HL-60 (cell line): ENCODE measurements around the gene IGSF22.

Source experiments
- CTCF ChIP-seq: IDR thresholded peaks from one replicate; pipeline ENCODE4 v1.5.1; 2011; ENCODE audit warnings: low read length, control low read depth, inconsistent platforms; ENCODE audit not compliant: insufficient read depth
- GABPA ChIP-seq: IDR thresholded peaks from 2 replicates; pipeline ENCODE4 v1.6.1; 2012; ENCODE audit warnings: low read depth
- POLR2AphosphoS5 ChIP-seq: IDR thresholded peaks from 2 replicates; pipeline ENCODE4 v1.6.1; 2012; ENCODE audit warnings: low read depth
- SPI1 ChIP-seq: IDR thresholded peaks from 2 replicates; pipeline ENCODE4 v1.6.1; 2012; ENCODE audit warnings: low read depth, mild to moderate bottlenecking, borderline replicate concordance
- TF ChIP-seq, protein P1 (sequence below): IDR thresholded peaks from 2 replicates; pipeline ENCODE4 v1.6.1; 2012; ENCODE audit warnings: low read depth; ENCODE audit not compliant: insufficient replicate concordance

DNA sequence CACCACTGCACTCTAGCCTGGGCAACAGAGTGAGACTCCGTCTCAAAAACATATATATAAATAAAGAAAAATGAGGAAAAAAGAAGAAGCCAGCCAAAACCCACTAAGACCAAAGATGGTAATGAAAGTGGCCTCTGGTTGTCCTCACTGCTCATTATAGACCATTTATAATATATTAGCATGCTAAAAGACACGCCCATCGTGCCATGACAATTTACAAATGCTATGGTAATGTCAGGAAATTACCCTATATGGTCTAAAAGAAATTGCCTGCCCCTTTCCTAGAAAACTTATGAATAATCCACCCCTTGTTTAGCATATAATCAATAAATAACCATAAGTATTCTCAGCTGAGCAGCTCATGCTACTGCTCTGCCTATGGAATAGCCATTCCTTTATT is 43.5 kb downstream of the IGSF22 start:
- TF ChIP-seq SPI1, result no peak
- TF ChIP-seq, protein P1, sequence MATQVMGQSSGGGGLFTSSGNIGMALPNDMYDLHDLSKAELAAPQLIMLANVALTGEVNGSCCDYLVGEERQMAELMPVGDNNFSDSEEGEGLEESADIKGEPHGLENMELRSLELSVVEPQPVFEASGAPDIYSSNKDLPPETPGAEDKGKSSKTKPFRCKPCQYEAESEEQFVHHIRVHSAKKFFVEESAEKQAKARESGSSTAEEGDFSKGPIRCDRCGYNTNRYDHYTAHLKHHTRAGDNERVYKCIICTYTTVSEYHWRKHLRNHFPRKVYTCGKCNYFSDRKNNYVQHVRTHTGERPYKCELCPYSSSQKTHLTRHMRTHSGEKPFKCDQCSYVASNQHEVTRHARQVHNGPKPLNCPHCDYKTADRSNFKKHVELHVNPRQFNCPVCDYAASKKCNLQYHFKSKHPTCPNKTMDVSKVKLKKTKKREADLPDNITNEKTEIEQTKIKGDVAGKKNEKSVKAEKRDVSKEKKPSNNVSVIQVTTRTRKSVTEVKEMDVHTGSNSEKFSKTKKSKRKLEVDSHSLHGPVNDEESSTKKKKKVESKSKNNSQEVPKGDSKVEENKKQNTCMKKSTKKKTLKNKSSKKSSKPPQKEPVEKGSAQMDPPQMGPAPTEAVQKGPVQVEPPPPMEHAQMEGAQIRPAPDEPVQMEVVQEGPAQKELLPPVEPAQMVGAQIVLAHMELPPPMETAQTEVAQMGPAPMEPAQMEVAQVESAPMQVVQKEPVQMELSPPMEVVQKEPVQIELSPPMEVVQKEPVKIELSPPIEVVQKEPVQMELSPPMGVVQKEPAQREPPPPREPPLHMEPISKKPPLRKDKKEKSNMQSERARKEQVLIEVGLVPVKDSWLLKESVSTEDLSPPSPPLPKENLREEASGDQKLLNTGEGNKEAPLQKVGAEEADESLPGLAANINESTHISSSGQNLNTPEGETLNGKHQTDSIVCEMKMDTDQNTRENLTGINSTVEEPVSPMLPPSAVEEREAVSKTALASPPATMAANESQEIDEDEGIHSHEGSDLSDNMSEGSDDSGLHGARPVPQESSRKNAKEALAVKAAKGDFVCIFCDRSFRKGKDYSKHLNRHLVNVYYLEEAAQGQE, result no peak
- TF ChIP-seq CTCF, result no peak
- TF ChIP-seq POLR2AphosphoS5, result no peak
- no peak for TF ChIP-seq GABPA
